ENCODE results near the gene TFEB.

DNA sequence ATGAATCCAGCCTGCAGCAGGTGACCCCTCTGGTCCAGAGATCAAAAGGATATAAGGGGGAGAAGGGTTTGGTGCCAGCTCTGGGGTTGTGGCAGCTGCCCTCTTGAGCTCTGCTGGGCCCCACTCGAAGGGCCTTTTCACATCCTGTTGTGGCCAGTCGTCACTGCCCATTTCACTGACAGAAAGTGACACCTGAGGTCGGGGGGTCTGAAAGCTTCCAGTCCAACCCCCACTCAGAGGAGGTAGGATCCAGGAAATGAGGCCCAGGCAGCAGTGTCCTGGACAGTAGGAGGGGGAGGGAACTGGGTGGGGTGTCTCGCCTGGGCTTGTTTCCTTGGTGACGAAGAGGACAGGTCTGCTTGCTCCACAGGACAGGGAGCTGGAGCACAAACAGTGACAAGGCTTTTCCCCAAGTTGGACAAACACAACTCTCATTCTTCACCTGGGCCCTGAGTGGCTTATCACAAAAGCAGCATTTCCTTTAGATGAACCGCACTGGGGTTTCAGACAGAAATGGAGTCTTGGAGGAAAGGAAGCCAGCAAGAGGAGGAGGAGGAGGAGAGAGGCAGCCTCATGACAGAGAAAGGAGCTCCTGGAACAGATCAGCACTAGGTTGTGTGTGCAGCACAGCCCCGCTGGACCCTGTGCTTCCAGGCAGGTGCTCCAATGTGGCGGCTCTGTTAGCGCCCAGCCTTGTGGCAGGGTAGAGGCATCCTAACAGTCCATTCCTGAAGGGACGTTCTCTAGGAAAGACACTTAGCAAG is 33.3 kb upstream of the TFEB start:
- TF ChIP-seq POLR2A (IDR thresholded peaks at IDR 0.05; ENCODE audit: low read depth, low read length) (no peak), GATA2 (IDR thresholded peaks at IDR 0.05; ENCODE audit: insufficient read depth, insufficient read length, low read depth, low read length) (no peak), EZH2 (IDR thresholded peaks at IDR 0.05; ENCODE audit: borderline replicate concordance, low read depth, low read length, severe bottlenecking) (no peak), POLR2AphosphoS5 (IDR thresholded peaks at IDR 0.05; ENCODE audit: insufficient read depth, low read depth, low read length) (no peak)
- TF ChIP-seq, protein P1, sequence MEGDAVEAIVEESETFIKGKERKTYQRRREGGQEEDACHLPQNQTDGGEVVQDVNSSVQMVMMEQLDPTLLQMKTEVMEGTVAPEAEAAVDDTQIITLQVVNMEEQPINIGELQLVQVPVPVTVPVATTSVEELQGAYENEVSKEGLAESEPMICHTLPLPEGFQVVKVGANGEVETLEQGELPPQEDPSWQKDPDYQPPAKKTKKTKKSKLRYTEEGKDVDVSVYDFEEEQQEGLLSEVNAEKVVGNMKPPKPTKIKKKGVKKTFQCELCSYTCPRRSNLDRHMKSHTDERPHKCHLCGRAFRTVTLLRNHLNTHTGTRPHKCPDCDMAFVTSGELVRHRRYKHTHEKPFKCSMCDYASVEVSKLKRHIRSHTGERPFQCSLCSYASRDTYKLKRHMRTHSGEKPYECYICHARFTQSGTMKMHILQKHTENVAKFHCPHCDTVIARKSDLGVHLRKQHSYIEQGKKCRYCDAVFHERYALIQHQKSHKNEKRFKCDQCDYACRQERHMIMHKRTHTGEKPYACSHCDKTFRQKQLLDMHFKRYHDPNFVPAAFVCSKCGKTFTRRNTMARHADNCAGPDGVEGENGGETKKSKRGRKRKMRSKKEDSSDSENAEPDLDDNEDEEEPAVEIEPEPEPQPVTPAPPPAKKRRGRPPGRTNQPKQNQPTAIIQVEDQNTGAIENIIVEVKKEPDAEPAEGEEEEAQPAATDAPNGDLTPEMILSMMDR (IDR thresholded peaks at IDR 0.05; ENCODE audit: extremely low read depth in 1 of 2, insufficient read depth in 1 of 2, low read depth in 1 of 2, low read length in 2 of 2), result no peak
- TF ChIP-seq, protein P2, sequence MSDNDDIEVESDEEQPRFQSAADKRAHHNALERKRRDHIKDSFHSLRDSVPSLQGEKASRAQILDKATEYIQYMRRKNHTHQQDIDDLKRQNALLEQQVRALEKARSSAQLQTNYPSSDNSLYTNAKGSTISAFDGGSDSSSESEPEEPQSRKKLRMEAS (IDR thresholded peaks at IDR 0.05; ENCODE audit: insufficient read depth, insufficient read length), result no peak

All from endothelial cell of umbilical vein (primary cell).